GM18511 (cell line): ENCODE measurements around the gene CDK18.
"Not testable (repeated sequence)": the region's sequence is repeated elsewhere in the genome, so short reads cannot be mapped to it uniquely, and the experiment has no call there.

ENCODE experiments used
- ATAC-seq: cut with Tn5 transposase; IDR thresholded peaks from one replicate; pipeline ENCODE4 v1.9.1; 2021; ENCODE audit warnings: mild to moderate bottlenecking, moderate library complexity; ENCODE audit not compliant: unreplicated experiment

Gene CDK18

GRCh38 chr1:205480349-205480985, 24.0 kb upstream of the CDK18 start:
- ATAC-seq: peak; percentile 81

- peak; percentile 20 for ATAC-seq
These were observed 23.3 kb upstream of the CDK18 start for GRCh38 chr1:205481218-205481617.

- no peak for ATAC-seq
These were observed 22.8 kb upstream of the CDK18 start for GRCh38 chr1:205481629-205482151.

GRCh38 chr1:205482587-205482986, 21.9 kb upstream of the CDK18 start:
- ATAC-seq: not testable (repeated sequence)

GRCh38 chr1:205483372-205483771, 21.1 kb upstream of the CDK18 start:
- no peak for ATAC-seq

- ATAC-seq: no peak
These were observed 19.2 kb upstream of the CDK18 start for GRCh38 chr1:205484985-205485967.

- ATAC-seq: no peak
These were observed 18.2 kb upstream of the CDK18 start for GRCh38 chr1:205486258-205486657.

- no peak for ATAC-seq
These were observed 16.3 kb upstream of the CDK18 start for GRCh38 chr1:205488074-205488723.

GRCh38 chr1:205491794-205492193, 12.7 kb upstream of the CDK18 start:
- no peak for ATAC-seq

GRCh38 chr1:205492201-205492667, 12.2 kb upstream of the CDK18 start:
- ATAC-seq: no peak

- ATAC-seq: no peak
These were observed 11.7 kb upstream of the CDK18 start for GRCh38 chr1:205492774-205493173.

- no peak for ATAC-seq
These were observed 11.0 kb upstream of the CDK18 start for GRCh38 chr1:205493241-205494085.

GRCh38 chr1:205494115-205494514, 10.4 kb upstream of the CDK18 start:
- no peak for ATAC-seq

- no peak for ATAC-seq
These were observed 9.1 kb upstream of the CDK18 start for GRCh38 chr1:205495237-205495823.

- ATAC-seq: no peak
These were observed 7.8 kb upstream of the CDK18 start for GRCh38 chr1:205496661-205497060.

- ATAC-seq: no peak
These were observed 7.1 kb upstream of the CDK18 start for GRCh38 chr1:205497351-205497750.

- ATAC-seq: no peak
These were observed 4.7 kb upstream of the CDK18 start for GRCh38 chr1:205499789-205500188.

GRCh38 chr1:205500240-205501233, 3.9 kb upstream of the CDK18 start:
- no peak for ATAC-seq
